Hypothalamus (tissue), 51 donors: ENCODE measurements around the gene SREBF1.
"Not testable (repeated sequence)": the region's sequence is repeated elsewhere in the genome, so short reads cannot be mapped to it uniquely, and the experiment has no call there.

Experiments
- DNase-seq, 51 donors: peaks; one replicate each; lab custom pipeline; 2025; lab: John Stamatoyannopoulos, UW

SREBF1 gene

GRCh38 chr17:17814162-17815061 is 22.4 kb downstream of the SREBF1 start:
- DNase-seq, result no peak

GRCh38 chr17:17813725-17814095 is 23.1 kb downstream of the SREBF1 start:
- DNase-seq, result no peak

- DNase-seq, result no peak
Observed at GRCh38 chr17:17813055-17813724, 23.6 kb downstream of the SREBF1 start.

- peak in 40 of 51 donors; percentile 15 to 82 (median 57) for DNase-seq
Observed at GRCh38 chr17:17812211-17813054, 24.4 kb downstream of the SREBF1 start.

GRCh38 chr17:17811381-17812210 is 25.2 kb downstream of the SREBF1 start:
- DNase-seq, result peak in 1 of 51 donors; percentile 35

GRCh38 chr17:17810895-17811248 is 25.9 kb downstream of the SREBF1 start:
- DNase-seq, result no peak

- DNase-seq, result peak in 13 of 51 donors; percentile 24 to 58 (median 45)
Observed at GRCh38 chr17:17810084-17810894, 26.5 kb downstream of the SREBF1 start.

- DNase-seq, result no peak
Observed at GRCh38 chr17:17809531-17810083, 27.2 kb downstream of the SREBF1 start.

- no peak for DNase-seq
Observed at GRCh38 chr17:17808706-17809432, 27.9 kb downstream of the SREBF1 start.

GRCh38 chr17:17808200-17808599 is 28.6 kb downstream of the SREBF1 start:
- not testable (repeated sequence) for DNase-seq

GRCh38 chr17:17807440-17807839 is 29.3 kb downstream of the SREBF1 start:
- no peak for DNase-seq

GRCh38 chr17:17806611-17807274 is 30.0 kb downstream of the SREBF1 start:
- no peak for DNase-seq

GRCh38 chr17:17806035-17806434 is 30.8 kb downstream of the SREBF1 start:
- no peak for DNase-seq

GRCh38 chr17:17805575-17805974 is 31.2 kb downstream of the SREBF1 start:
- no peak for DNase-seq

GRCh38 chr17:17804007-17804406 is 32.8 kb downstream of the SREBF1 start:
- no peak for DNase-seq

- DNase-seq, result peak in 7 of 51 donors; percentile 25 to 58 (median 39)
Observed at GRCh38 chr17:17801800-17802481, 34.8 kb downstream of the SREBF1 start.

GRCh38 chr17:17800504-17801021 is 36.2 kb downstream of the SREBF1 start:
- no peak for DNase-seq
